HG02943 (cell line): ENCODE results near the gene PDE3A.

Experiments used
- ATAC-seq: cut with Tn5 transposase; IDR thresholded peaks from one replicate; pipeline ENCODE4 v1.9.1; 2021; ENCODE audit warnings: mild to moderate bottlenecking, low read depth, moderate library complexity; ENCODE audit not compliant: unreplicated experiment

PDE3A gene

DNA sequence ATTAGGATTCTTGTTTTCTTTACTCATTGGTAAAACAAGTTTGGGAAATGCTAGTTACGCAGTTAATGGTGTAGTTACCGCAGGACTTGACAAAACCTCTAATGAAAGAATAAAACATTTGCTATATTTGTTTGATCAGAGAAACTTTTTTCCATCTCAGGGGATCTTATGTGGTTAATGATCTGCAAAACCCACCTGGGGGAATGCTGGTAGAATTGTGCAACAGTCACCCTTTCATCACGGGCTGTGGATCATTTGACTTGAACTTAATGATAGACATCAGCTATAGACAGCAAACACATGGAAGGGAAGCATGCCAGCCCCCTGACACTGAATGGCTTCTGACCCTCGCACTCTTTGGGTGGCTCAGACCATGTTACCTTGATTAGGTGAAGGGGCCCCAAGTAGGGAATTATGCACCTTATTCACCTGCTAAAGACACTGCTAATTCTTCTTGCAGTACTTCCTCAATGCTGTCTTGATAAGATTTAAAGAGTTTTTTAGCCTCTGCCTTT, 84.2 kb downstream of the PDE3A start:
- ATAC-seq = no peak

DNA sequence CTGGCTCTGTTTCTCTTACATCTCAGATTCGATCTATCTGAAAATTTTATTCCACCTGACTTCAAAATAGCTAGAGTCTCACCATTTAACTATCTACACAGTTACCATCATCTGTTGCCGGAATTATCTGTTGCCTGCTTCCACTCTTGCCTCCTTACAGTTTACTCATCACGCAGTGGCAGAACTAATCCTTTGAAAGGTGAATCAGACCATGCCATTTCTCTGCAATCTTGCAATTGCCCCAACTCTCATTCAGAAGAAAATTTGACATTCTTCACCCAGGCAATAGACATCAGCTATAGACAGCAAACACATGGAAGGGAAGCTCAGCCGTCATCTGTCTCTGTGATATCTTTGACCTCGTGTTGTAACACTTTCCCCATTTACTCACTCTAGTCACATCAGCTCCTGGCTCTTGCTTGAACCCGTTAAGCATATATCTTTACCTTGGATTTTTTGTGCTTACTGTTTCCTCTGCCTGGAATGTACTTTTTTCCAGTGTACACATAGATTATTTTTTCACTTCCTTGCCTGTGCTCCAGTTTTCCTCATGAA, 85.5 kb downstream of the PDE3A start:
- no peak for ATAC-seq

DNA sequence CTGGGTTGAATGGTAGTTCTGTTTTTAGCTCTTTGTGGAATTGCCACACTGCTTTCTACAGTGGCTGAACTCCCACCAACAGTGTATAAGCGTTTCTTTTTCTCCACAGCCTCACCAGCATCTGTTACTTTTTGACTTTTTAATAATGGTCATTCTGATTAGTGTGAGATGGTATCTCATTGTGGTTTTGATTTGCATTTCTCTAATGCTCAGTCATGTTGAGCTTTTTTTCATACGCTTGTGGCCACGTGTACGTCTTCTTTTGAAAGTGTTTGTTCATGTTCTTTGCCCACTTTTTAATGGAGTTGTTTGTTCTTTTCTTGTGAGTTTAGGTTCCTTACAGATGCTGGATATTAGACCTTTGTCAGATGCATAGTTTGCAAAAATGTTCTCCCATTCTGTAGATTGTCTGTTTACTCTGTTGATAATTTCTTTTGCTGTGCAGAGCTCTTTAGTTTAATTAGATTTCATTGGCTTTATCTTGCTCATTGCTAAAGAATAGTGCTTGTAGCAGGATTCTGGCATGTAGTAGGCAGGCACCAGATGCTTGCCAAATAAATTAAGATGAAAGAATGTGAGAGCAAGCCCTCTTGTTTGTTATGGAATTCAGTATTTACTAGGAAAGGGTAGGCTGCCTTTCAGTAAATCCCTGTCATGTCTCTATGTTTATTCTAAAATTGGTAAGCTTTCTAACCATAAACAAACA, 86.8 kb downstream of the PDE3A start:
- no peak for ATAC-seq

DNA sequence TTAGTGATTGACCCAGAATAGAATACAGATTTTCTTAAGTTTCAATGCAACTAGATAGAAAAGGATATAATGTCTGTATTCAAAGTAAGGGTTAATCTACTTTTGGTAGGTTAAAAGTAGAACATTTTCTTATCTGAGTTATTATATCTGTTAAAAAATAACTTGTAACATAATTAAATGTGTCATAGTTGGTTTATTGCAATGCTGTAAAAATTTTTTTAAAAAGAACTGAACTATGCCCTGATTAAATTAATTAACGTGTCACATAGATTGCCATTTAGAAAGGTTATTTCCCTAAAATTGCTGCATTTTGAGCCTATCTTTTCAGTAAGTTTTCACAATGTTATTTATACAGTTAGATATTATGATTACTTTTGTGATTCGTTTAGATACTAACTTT, 89.2 kb downstream of the PDE3A start:
- no peak for ATAC-seq

DNA sequence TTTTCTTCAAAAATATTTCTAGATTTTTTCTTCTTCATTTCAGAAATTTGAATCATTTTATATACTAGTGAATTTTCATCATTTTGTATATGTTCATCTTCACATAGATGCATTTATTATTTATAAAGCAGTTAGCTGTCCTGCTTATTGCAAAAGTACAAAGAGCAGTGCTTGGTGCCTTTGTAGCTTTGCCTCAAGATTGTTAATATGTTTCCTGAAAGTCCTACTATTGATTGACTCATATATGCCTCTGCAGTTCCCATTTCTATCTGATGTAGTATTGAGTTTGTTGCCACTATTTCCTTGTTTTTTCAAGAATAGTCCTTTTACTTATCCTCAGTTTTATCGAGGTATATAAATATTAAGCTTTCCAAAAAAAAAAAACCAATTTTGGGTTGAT, 89.7 kb downstream of the PDE3A start:
- ATAC-seq = no peak

DNA sequence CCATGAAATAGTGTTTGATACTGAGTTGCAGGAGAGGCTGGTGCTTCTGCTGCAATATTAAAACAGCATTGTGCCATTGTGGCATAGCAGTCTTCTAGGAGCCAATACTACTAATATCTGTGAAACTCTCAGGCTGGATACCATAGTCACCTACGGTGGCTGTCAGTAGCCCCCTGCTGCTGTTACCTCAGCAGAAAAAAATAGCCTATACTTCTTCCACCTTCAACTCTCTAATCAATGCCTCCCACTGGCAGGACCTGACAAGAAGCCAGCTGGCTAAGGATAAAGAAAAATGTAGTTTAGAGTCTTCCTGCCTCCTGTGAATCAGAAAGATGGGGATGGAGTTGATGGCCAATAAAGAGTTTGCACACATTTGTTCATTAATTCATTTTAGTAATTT, 91.6 kb downstream of the PDE3A start:
- ATAC-seq = no peak

GRCh38 chr12:20460956-20461355, 92.6 kb downstream of the PDE3A start:
- no peak for ATAC-seq

- no peak for ATAC-seq
These were observed 95.7 kb downstream of the PDE3A start for GRCh38 chr12:20463913-20464524.

GRCh38 chr12:20469300-20469699, 101.0 kb downstream of the PDE3A start:
- ATAC-seq = no peak

DNA sequence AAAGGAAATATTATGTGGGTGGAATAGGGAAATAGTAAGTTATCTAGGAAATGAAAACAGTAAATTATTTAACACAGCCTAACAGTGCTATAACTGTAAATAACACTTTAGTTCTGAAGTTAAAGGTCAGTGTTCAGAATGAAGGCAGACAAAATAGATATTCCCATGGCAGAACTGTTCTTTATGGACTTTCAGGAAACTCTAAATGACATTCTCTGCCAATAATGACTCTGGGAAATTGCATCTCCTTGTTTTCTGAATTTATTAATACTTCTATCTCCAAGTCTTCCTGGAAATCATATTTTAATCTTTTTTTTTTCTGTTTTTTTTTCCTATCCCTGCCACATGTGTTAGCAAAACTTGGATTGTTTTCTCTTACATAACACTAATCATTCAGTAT, 101.4 kb downstream of the PDE3A start:
- no peak for ATAC-seq

DNA sequence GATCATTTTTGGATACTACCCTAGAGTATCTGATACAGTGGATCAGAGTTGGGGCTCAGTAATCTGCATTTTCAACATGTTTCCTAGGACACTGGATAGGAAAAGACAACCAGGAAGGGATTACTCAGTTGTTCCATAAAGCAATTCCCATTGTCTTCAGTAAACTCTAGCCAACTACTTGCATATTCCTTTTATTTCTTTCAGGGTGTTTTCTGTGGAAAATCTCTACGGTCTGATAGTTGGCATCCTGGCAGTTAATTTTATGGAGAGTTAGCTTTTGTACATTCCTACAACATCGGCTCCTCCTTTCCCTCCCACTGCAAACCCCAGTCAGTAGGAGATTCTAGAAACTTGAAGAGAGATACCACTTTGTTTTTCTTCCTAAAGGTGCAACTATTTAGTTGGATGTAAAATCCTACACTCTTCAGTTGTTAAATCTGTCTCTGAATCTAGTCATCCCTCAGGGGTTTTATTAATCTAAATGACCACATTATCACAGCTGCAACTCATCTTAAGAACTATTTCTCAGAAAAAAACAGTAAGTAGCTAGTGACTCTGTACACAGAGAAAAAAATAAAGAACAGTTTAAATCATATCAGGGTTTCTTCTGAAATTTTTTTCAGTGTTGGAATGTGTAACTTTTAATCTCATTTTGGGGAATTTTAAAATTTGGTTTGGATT, 103.9 kb downstream of the PDE3A start:
- no peak for ATAC-seq

- no peak for ATAC-seq
These were observed 104.8 kb downstream of the PDE3A start for GRCh38 chr12:20473133-20473532.

GRCh38 chr12:20474016-20474415, 105.7 kb downstream of the PDE3A start:
- ATAC-seq = no peak

GRCh38 chr12:20474443-20474842, 106.1 kb downstream of the PDE3A start:
- ATAC-seq = no peak

DNA sequence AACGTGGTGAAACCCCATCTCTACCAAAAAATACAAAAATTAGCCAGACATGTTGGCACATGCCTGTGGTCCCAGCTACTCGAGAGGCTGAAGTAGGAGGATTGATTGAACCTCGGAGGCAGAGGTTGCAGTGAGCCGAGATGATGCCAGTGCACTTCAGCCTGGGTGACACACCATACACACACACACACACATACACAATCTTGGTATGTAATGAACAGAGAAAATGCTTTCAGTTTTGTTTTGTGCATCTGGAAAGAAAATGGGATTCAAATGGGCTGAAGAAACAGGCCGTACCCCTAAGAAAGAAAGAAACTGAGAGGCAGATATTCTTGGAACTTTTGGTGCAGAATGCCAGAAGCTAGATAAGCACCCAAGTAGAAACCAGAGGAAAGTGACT, 107.2 kb downstream of the PDE3A start:
- no peak for ATAC-seq

- no peak for ATAC-seq
These were observed 108.2 kb downstream of the PDE3A start for GRCh38 chr12:20476551-20476950.

DNA sequence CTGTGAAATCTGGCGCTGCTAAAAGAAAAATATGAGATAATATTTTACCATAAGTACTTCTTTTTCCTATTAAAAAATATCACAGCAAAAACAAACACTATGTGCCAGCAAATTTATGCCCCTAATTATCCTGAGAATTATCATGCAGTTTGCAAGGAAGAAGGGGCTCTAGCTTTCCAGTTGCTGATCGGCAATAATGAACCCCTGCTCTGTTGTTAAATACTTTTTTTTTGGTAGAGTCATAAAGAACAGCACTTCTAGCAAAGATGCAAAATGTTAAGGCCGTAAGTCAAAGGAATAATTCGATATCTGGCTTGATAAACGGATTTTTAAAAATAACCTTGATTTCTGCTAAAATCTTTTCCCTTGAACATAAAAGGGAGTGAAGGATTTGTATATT, 108.9 kb downstream of the PDE3A start:
- no peak for ATAC-seq

GRCh38 chr12:20477672-20478071, 109.3 kb downstream of the PDE3A start:
- ATAC-seq = no peak

- no peak for ATAC-seq
These were observed 114.2 kb downstream of the PDE3A start for GRCh38 chr12:20482491-20483054.

- ATAC-seq = no peak
These were observed 115.4 kb downstream of the PDE3A start for GRCh38 chr12:20483776-20484175.

DNA sequence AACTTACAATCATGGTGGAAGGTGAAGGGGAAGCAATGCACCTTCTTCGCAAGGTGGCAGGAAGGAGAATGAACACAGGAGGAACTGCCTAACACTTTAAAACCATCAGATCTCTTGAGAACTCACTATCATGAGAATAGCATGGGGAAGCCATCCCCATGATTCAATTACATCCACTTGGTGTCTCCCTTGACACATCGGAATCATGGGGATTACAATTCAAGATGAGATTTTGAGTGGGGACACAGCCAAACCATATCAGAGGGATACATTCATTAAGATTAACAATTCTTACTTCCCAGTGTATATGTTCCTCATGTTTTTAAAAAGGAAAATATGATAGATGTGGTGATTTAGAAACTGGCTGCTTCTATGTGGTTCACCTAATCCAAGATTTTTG, 117.9 kb downstream of the PDE3A start:
- ATAC-seq = no peak
